GM12878 (cell line): ENCODE data around the gene SH3D19. TPM values are rescaled to one million over a fixed set of nuclear protein-coding genes. Genes with fewer than 3 reads are reported as not detected.

Experiments used
- ATAC-seq: fragments of 200-7000 bp; cut with Tn5 transposase; 3 replicates; pipeline ENCODE4 v1.9.1; 2020; ENCODE audit warnings: mild to moderate bottlenecking, moderate library complexity
- BruUV-seq: library from RNA; stranded (reverse); fragments of 400-500 nt; replicated peaks from 2 replicates; lab custom pipeline; 2021; lab: Mats Ljungman, UMichigan
- CTCF ChIA-PET: fragments of 300-600 bp; sonication (Branson Sonifier 250); formaldehyde crosslinking; extraction: SDS; loops from one replicate; lab custom pipeline; 2021; ENCODE audit warnings: inconsistent platforms; lab: Yijun Ruan, JAX
- POLR2A ChIA-PET: fragments of 350-600 bp; formaldehyde crosslinking; extraction: SDS; loops from one replicate; lab custom pipeline; 2021; ENCODE audit warnings: inconsistent platforms; lab: Charles Lee
- RAD21 ChIA-PET: fragments of 300-600 bp; sonication (Branson Sonifier 250); formaldehyde crosslinking; loops from one replicate; lab custom pipeline; 2023; ENCODE audit warnings: antibody characterized with exemption; ENCODE audit not compliant: unreplicated experiment; lab: Charles Lee
- SMC1A ChIA-PET: fragments of 300-600 bp; sonication (Branson Sonifier 250); formaldehyde crosslinking; loops from one replicate; lab custom pipeline; 2023; ENCODE audit not compliant: unreplicated experiment, uncharacterized antibody; lab: Charles Lee
- DNase-seq: peaks from one replicate; pipeline ENCODE4 v3.0.0-alpha.2; 2011; ENCODE audit warnings: low read depth, low spot score
- FAIRE-seq: peaks from 3 replicates; lab custom pipeline; 2011; peaks lifted over from hg19 to GRCh38; lab: Jason Lieb, UNC
- H2AFZ ChIP-seq: 2 replicates; pipeline ENCODE4 v1.6.0; 2011; ENCODE audit warnings: low read depth, low read length, control low read depth; ENCODE audit not compliant: control insufficient read depth
- H3K27ac ChIP-seq: 2 replicates; pipeline ENCODE4 v1.5.1; 2011; ENCODE audit warnings: control low read depth; ENCODE audit not compliant: control insufficient read depth, insufficient read depth
- H3K27me3 ChIP-seq, 2 experiments: replicated peaks in 1 of 2; 2 replicates each; pipeline versions ENCODE4 v1.6.0 to v1.6.1; 2011; ENCODE audit warnings: low read length in 1 of 2; ENCODE audit not compliant: control insufficient read depth in 2 of 2, insufficient read depth in 2 of 2
- H3K36me3 ChIP-seq, 2 experiments: 2 replicates each; pipeline ENCODE4 v1.5.1; 2011; ENCODE audit warnings: low read length in 1 of 2; ENCODE audit not compliant: control insufficient read depth in 2 of 2, insufficient read depth in 2 of 2
- H3K4me1 ChIP-seq: 2 replicates; pipeline ENCODE4 v1.6.1; 2011; ENCODE audit warnings: mild to moderate bottlenecking, low read length, moderate library complexity, mixed read lengths; ENCODE audit not compliant: control insufficient read depth, insufficient read depth
- H3K4me2 ChIP-seq: 2 replicates; pipeline ENCODE4 v1.6.0; 2011; ENCODE audit warnings: control low read depth; ENCODE audit not compliant: control insufficient read depth, insufficient read depth
- H3K4me3 ChIP-seq: fragments of 200-600 bp; sonication (generic); 2 replicates; pipeline ENCODE4 v1.5.1; 2016
- H3K79me2 ChIP-seq: 2 replicates; pipeline ENCODE4 v1.6.0; 2011; ENCODE audit warnings: low read length; ENCODE audit not compliant: control insufficient read depth, insufficient read depth
- H3K9ac ChIP-seq: 2 replicates; pipeline ENCODE4 v1.8.0; 2011; ENCODE audit warnings: low read length, control low read depth, mixed read lengths; ENCODE audit not compliant: control insufficient read depth, insufficient read depth
- H3K9me3 ChIP-seq: replicated peaks from 3 replicates; pipeline ENCODE4 v1.5.1; 2011; ENCODE audit warnings: mild to moderate bottlenecking, low read length; ENCODE audit not compliant: control insufficient read depth, insufficient read depth
- H4K20me1 ChIP-seq: 2 replicates; pipeline ENCODE4 v1.6.0; 2011; ENCODE audit not compliant: control insufficient read depth, insufficient read depth
- ATF7 ChIP-seq: fragments of 450-650 bp; IDR thresholded peaks from 2 replicates; pipeline ENCODE4 v1.6.1; 2016; ENCODE audit warnings: low read depth, mild to moderate bottlenecking
- EED ChIP-seq: sonication (generic); IDR thresholded peaks from 2 replicates; pipeline ENCODE4 v1.6.1; 2016; ENCODE audit warnings: antibody characterized with exemption, low read depth
- LARP7 ChIP-seq: fragments of 450-650 bp; IDR thresholded peaks from 2 replicates; pipeline ENCODE4 v1.6.1; 2017; ENCODE audit warnings: mild to moderate bottlenecking
- MEF2A ChIP-seq: IDR thresholded peaks from 2 replicates; pipeline ENCODE4 v1.6.1; 2011; ENCODE audit warnings: low read depth, mild to moderate bottlenecking, low read length, moderate library complexity; ENCODE audit not compliant: insufficient read depth
- MTA2 ChIP-seq: fragments of 450-650 bp; IDR thresholded peaks from 2 replicates; pipeline ENCODE4 v1.6.1; 2016; ENCODE audit warnings: low read depth, mild to moderate bottlenecking, moderate library complexity
- NRF1 ChIP-seq: conservative IDR thresholded peaks from 2 replicates; pipeline ENCODE4 v1.6.1; 2011; ENCODE audit warnings: mild to moderate bottlenecking, low read depth, low read length, improper control_type of control experiment
- RELA ChIP-seq: fragments of 450-650 bp; IDR thresholded peaks from 2 replicates; pipeline ENCODE4 v1.8.0; 2014; ENCODE audit warnings: borderline replicate concordance; ENCODE audit not compliant: partially characterized antibody
- RFX5 ChIP-seq: IDR thresholded peaks from 2 replicates; pipeline ENCODE4 v1.6.1; 2011; ENCODE audit warnings: low read depth, low read length, improper control_type of control experiment
- SPI1 ChIP-seq: IDR thresholded peaks from 2 replicates; pipeline ENCODE4 v1.6.1; 2011; ENCODE audit warnings: low read depth, mild to moderate bottlenecking, low read length, moderate library complexity, borderline replicate concordance; ENCODE audit not compliant: insufficient read depth
- YY1 ChIP-seq: IDR thresholded peaks from 2 replicates; pipeline ENCODE4 v1.6.1; 2011; ENCODE audit warnings: low read depth, mild to moderate bottlenecking, low read length
- ZNF207 ChIP-seq: fragments of 450-650 bp; IDR thresholded peaks from 2 replicates; pipeline ENCODE4 v1.6.1; 2014; ENCODE audit warnings: antibody characterized with exemption, mild to moderate bottlenecking, borderline replicate concordance
- WGBS: methylation state at CpG from one replicate; pipeline ENCODE4 v1.1.6; 2016; ENCODE audit warnings: low lambda C conversion rate; ENCODE audit not compliant: insufficient replicate concordance, insufficient coverage; ENCODE audit errors: missing lambda C conversion rate; 5-methylcytosine and 5-hydroxymethylcytosine counted together
- in situ Hi-C: fragments of 300-500 bp; cut with MboI; formaldehyde crosslinking; loops from 9 replicates; pipeline ENCODE4 v1.14.3; 2018; ENCODE audit warnings: mixed read lengths
- intact Hi-C: fragments of 100-400 bp; cut with micrococcal nuclease; formaldehyde crosslinking; loops from one replicate; pipeline ENCODE4 v1.14.2; 2022; ENCODE audit not compliant: unreplicated experiment
- polyA plus RNA-seq, 11 experiments: library from polyadenylated mRNA; depleted of rRNA in 4 of 11; unstranded in 6 of 11; stranded (reverse) in 5 of 11; fragments of >200 nt; fragmentation: Nextera tagmentation in 4 of 11; fragmentation: Illumina TruSeq in 1 of 11; extraction: Ambion mirVana in 4 of 11; extraction: Trizol in 1 of 11; gene quantifications; 1 replicate in 1 of 11; 2 replicates in 10 of 11; pipeline versions ENCODE4 v1.2.1 to v1.2.3, GENCODE V29; 2011 to 2016; ENCODE audit warnings: inconsistent platforms in 2 of 11, missing spikeins in 2 of 11, low read depth in 1 of 11
- total RNA-seq, 4 experiments: library from RNA; depleted of rRNA in 3 of 4; stranded (reverse); fragments of >200 nt in 3 of 4; fragmentation: Illumina TruSeq in 1 of 4; extraction: Trizol in 1 of 4; gene quantifications; 2 replicates each; pipeline versions ENCODE4 v1.2.1 to v1.2.3, GENCODE V29; 2013 to 2021

Gene SH3D19
- total and polyA plus RNA-seq, 10 of the 15 experiments (the other 5 are each of a cell fraction or from before 2014, with no cell fraction given): 0.03 to 6.9 (median 0.33) TPM; not detected in 3

- TF ChIP-seq ZNF207: no peak
- TF ChIP-seq YY1: no peak
- no peak for TF ChIP-seq EED
- TF ChIP-seq NRF1: no peak
- TF ChIP-seq ATF7: no peak
- TF ChIP-seq RELA: no peak
- TF ChIP-seq LARP7: no peak
- no peak for TF ChIP-seq RFX5
- no peak for TF ChIP-seq MTA2
- TF ChIP-seq MEF2A: no peak
- no peak for TF ChIP-seq SPI1
- BruUV-seq: no TSS peak
- no peaks in the 10 kb centered on the region for H3K4me1 ChIP-seq
- ChIA-PET CTCF (no interaction called here), POLR2A (no interaction called here), RAD21 (no interaction called here), SMC1A (interaction anchor here (0.6 kb wide), 1 partner anchor 15 kb away, joined by 3 read pairs; no protein-coding TSS in a partner anchor)
- no peaks in the 10 kb centered on the region for H3K9me3 ChIP-seq
- no peak for DNase-seq
- H3K79me2 ChIP-seq: no peaks in the 10 kb centered on the region
- 93% methylated on average over 1 of the region's 1 CpG for WGBS
- H3K4me2 ChIP-seq: no peak overlapping the region
- no peak for FAIRE-seq
- H2AFZ ChIP-seq: no peak overlapping the region
- H4K20me1 ChIP-seq: no peaks in the 10 kb centered on the region
- no peaks in the 10 kb centered on the region for H3K36me3 ChIP-seq
- no peak overlapping the region for H3K9ac ChIP-seq
- no peak for ATAC-seq
- intact Hi-C loops: no loop called here
- in situ Hi-C loops: no loop called here
- H3K27ac ChIP-seq: no peak overlapping the region
- no peak overlapping the region for H3K4me3 ChIP-seq
- H3K27me3 ChIP-seq: peaks cover 0 to 3% of the 10 kb centered on the region in 2 experiments; a peak in 1 of 4 replicates
Observed at GRCh38 chr4:151318307-151319006, 6.9 kb downstream of the SH3D19 start.
